ENCODE measurements around the gene TCHHL1.

TCHHL1 gene

DNA sequence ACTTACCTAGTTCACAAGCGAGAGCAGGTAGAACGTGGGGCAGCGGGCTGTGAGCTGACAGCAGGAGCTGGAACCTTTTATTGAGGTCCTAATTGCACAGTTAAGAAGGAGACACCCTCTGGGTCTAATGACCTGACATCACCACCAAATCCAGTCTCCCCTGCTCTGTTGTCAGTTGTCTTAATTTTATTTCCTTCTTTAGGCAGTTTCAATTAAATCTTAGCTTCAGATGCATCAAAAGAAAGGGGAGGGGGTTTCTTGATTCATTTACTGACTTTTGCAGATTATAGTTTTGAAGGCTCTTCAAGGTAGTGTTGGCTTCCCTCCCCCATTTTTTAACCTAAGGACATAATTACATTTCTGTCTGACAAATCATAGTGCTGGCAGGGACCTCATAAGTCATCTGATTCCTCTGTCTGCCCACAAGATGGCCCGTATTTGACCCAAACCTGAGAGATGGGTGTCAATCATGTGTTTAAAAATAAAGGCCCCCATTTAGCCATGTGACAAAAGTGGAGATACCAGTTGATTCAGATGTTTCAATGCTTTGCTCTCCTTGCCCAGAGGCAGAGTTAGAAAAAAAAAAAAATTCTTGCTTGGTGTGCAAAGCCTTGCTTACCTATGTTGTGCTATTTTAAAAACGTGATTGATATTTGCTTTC is at the start of gene TCHHL1:
Gene TCHHL1 (minus strand): TSS at position 51 of the 661 bp plus-strand sequence. CDS start 921 bp downstream, outside the sequence.
- DNase-seq: no peak

DNA sequence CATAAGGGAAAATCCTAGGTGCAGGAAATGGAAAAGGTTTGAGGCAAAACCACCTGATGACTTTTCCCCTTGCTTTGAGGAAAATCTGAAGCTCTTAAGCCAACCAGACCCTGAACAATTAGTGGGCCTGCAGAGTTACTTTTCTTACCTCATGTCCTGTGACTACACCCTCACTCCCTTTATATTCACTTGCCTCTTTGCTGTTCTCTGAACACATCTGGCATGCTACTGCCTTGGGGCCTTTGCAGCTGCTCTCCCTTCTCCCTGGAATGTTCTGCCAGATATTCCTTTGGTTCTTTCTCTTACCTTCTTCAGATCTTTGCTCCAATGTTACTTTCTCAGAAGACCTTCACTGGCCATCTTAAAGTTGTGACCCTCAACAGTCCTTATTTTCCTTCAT is 48.4 kb upstream of the TCHHL1 start:
- DNase-seq: no peak

DNA sequence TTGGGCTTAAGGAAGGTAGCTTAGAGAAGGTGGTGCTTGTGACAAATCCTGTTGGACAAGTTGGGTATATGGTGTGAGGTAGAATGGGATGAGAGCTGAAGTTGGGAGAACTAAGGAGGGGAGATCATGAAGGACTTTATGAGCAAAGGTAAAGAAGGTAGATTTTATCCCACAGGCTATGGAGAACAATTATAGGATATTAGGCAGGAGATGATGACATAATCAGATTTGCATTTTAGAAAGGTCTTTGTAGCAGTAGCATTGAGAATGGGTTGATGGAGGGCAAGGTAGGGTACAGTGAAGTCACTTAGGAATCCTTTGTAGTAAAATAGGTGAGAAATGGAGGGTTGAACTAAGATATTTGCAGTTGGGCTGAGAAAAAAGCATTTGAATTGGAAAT is 41.3 kb upstream of the TCHHL1 start:
- no peak for DNase-seq

DNA sequence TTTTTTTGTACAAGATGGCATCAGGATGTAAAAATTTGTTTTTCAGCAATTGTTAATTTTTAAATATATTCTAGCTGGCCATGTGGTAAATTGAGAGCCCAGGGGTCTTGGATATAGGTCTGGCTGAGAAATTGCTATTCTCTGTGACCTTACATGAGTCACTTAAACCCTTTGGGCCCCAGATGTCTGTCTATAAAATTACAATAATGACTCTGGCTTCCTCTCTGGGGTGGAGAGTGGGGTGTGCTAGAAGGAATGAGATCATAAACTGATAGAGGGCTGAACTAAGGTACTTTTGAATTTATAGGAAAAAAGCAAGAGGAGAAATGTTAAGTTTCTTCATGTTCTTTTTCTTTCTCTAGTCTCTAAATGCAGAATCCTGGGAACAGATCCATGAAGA is 38.8 kb upstream of the TCHHL1 start:
- DNase-seq: no peak

DNA sequence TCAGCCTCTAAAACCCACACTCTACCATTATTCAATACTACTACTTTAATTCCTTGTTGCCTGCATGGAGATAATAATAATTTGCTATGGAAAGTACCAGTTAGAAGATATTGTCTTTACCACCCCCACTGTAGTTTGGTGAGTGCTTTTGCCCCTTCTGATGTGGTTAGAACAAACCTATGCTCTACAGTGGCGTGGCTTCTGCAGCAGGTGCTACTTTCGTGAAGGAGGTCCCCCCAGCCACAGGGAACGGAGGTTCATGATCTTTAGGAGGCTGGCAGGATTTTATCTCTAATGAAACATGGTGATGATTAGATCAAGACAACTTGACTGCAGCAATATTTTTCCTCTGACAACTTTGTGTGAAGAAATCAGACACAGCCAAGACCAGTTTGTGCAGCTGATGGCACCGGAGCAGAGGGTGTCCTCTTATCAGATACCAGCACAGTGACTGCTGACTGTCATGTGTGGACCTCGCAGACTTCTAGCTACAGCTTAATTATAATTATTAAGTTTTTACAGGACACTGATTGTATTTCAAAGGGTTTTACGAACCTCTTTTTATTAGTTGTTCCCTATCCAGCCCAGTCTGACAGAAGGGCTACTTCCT is 37.1 kb upstream of the TCHHL1 start:
- no peak for DNase-seq

DNA sequence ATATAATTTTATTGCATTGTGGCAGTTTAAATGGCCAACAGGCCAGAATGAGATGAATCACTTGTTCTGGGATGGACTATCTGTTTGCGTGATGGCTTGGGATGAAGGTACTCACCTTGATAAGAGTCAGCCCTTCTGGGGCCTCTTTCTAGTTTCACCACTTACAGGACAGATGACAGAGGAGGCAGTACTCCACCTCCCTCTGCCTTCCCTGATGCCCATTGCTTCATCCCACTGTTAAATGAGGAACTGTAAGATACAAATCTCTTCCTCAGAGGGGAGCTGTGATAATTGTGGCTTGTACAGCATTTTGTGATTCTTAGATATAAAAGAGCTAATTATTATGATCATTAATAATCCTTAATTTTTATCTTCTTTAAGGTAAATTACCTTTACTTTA is 30.1 kb upstream of the TCHHL1 start:
- no peak for DNase-seq

DNA sequence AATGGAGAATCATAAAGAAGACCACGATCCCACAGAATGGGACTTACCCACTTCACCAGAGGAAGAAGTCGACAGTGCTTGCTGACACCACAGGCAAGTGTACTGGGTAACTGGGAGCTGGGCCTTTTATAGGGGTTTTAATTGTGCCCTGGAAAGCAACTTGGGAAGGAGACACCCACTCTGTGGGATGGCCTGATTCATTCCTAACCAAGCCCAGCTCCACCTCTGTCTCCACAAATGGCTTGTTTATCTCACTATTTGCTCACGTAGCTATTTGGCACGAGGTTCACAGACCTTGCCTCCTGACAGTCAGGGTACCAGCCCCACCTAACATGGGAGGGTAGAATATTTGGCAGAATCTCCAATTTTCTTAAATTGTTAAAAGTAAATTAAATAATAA is 26.5 kb upstream of the TCHHL1 start, which contains the start of gene TCHH:
Gene TCHH (minus strand): TSS at position 101 of the 400 bp plus-strand sequence. CDS start 1,364 bp downstream, outside the sequence.
- no peak for DNase-seq

DNA sequence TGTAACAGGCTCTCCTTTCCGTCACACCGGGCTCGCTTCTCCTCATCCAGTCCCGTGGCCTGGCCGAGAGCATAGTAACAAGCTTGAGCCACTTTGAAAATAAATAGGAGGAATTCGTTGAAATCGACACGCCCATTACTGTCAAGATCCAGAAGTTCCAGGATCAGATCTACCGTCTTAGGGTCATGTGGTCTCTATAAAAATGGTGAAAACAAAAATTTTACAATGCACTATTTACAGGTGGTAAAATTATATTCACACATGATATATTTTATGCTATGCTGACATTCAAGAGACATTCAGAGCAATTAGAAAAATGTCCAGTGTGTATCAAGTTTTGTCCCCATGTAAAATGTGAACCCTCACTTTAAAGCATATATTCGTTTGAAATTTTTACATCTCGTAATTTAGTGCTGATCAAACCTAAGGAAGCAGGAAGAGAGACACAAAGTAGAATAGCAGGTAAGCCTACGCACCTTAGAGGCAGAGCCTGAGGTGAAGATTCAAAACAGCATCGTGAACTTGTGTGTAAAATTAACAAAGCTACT is 24.1 kb upstream of the TCHHL1 start:
- DNase-seq: no peak

DNA sequence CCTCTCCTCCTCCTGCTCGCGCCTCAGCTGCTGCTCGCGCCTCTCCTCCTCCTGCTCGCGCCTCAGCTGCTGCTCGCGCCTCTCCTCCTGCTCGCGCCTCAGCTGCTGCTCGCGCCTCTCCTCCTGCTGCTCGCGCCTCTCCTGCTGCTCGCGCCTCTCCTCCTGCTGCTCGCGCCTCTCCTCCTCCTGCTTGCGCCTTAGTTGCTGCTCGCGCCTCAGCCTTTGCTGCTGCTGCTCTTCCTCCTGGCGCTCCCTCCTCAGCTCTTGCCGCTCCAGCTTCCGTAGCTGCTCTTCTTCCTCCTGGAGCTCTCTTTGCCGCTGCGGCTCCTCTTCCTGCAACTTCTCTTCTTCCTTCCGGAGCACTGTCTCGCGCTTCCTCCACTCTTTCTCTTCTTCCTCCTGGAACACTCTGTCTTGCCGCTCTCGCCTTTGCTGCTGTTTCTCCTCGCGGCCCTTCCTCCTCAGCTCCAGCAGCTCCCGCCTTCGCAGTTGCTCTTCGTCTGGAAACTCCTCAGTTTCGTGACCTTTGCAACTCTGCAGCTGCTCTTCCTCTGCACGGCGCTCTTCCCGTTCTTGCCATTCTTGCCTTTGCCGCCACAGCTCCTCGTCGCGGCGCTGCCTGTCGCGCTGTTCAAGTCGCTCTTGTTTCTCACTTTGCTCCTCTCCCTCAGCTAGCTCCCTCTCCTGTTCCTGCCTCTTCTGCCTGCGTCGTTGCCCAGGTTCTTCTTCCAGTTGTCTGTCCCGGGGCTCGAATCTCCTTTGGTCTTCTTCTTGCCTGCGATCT is 23.4 kb upstream of the TCHHL1 start:
- DNase-seq: peak; percentile 15

DNA sequence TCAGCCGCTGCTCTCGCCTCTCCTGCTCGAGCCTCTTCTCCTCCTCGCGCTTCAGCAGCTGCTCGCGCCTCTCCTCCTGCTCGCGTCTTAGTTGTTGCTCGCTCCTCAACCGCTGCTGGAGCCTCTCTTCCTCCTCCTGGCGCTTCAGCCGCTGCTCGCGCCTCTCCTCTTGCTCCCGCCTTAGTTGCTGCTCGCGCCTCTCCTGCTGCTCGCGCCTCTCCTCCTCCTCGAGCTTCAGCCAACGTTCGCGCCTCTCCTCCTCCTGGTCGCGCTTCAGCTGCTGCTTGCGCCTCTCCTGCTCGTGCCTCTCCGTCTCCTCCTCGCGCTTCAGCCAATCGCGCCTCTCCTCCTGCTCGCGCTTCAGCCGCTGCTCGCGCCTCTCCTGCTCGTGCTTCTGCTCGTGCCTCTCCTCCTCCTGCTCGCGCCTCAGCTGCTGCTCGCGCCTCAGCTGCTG is 22.7 kb upstream of the TCHHL1 start:
- DNase-seq: peak; percentile 86

DNA sequence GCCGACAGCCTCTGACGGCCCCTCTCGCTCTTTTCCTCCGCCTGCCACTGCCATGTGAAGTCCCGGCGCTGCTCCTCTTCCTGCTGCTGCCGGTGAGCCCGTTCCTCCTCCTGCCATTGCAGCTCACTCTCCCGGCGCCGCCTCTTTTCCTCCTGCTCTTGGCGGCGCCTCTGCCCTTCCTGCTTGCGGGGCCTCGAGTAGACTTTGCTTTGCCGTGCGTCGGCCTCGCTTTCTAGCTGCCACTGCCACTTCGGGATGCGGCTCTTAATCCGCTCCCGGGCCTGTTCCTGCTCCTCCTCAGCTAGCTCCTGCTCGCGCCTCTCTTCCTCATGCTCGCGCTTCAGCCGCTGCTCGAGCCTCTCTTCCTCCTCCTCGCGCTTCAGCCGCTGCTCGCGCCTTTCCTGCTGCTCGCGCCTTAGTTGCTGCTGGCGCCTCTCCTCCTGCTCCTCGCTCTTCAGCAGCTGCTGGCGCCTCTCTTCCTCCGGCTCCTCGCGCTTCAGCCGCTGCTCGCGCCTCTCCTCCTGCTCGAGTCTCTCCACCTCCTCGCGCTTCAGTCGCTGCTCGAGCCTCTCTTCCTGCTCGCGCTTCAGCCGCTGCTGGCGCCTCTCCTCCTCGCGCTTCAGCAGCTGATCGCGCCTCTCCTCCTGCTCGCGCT is 22.1 kb upstream of the TCHHL1 start:
- DNase-seq: peak; percentile 86

DNA sequence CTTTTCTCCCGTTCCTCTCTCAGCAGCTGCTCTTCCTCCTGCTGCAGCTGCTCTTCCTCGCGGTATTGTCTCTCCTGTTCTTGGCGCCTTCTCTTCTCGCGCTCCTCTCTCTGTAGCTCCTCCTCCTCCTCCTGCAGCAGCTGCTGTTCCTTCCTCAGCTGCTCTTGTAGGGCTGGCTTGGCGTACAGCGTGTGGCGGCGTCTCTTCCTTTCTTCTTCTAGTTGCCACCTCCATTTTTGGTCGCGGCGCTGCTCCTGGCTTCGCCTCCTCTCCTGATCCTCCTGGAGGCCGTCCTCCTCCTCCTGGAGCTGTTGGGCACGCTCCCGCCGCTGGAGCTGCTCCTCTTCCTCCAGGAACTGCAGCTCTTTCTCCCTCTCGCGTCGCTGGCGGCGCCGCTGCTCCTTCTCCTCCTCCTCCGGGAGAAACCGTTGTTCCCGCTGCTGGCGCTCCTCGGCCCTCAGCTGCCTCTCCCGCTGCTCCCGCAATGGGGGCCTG is 21.5 kb upstream of the TCHHL1 start:
- DNase-seq: no peak

DNA sequence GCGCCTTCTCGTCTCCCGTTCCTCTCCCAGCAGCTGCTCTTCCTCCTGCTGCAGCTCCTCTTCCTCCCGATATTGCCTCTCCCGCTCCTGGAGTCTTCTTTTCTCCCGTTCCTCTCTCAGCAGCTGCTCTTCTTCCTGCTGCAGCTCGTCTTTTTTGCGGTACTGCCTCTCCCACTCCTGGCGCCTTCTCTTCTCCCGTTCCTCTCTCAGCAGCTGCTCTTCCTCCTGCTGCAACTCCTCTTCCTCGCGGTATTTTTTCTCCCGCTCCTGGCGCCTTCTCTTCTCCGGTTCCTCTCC is 21.1 kb upstream of the TCHHL1 start:
- DNase-seq: no peak

DNA sequence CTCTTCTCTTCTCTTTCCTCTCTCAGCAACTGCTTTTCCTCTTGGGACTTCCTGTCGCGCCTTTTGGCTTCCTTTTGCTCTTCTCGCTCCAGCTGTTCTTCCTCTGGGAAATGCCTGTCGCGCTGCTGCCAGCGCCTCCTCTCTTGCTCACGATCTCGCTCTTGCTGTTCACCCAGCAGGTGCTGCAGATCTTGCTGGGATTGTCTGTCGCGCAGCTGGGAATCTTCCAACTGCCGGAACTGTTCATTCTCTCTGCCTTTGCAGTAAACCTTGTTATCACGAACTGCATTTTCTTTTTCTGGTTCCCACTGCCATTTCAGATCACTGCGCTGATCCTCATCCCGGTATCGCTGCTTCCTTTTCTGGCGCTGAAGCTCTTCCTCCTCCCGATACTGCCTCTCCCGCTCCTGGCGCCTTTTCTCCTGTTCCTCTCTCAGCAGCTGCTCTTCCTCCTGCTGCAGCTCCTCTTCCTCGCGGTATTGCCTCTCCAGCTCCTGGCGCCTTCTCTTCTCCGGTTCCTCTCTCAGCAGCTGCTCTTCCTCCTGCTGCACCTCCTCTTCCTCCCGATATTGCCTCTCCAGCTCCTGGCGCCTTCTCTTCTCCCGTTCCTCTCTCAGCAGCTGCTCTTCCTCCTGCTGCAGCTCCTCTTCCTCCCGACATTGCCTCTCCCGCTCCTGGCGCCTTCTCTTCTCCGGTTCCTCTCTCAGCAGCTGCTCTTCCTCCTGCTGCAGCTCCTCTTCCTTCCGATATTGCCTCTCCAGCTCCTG is 20.6 kb upstream of the TCHHL1 start:
- no peak for DNase-seq

DNA sequence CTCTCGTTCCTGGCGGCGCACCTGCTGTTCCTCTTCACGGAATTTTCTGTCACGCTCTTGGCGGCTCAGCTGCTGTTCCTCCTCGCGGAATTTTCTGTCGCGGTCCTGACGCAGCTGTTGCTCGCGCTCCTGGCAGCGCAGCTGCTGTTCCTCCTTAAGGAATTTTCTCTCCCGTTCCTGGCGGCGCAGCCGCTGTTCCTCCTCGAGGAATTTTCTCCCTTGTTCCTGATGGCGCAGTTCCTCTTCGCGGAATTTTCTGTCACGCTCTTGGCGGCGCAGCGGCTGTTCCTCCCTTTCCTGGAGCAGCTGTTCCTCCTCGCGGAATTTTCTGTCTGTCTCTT is 20.0 kb upstream of the TCHHL1 start:
- DNase-seq: no peak

DNA sequence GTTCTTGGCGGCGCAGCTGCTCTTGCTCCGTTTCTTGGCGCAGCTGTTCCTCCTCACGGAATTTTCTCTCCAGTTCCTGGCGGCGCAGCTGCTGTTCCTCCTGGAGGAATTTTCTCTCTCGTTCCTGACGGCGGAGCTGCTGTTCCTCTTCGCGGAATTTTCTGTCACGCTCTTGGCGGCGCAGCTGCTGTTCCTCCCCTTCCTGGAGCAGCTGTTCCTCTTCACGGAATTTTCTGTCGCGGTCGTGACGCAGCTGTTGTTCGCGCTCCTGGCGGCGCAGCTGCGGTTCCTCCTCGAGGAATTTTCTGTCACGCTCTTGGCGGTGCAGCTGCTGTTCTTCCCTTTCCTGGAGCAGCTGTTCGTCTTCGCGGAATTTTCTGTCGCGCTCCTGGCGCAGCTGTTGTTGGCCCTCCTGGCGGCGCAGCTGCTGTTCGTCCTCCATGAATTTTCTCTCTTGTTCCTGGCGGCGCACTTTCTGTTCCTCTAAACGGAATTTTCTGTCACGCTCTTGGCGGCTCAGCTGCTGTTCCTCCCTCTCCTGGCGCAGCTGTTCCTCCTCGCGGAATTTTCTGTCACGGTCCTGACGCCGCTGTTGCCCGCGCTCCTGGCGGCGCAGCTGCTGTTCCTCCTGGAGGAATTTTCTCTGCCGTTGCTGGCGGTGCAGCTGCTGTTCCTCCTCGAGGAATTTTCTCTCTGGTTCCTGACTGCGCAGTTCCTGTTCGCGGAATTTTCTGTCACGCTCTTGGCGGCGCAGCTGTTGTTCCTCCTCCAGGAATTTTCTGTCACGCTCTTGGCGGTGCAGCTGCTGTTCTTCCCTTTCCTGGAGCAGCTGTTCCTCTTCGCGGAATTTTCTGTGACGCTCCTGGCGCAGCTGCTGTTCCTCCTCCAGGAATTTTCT is 19.4 kb upstream of the TCHHL1 start:
- DNase-seq: no peak

DNA sequence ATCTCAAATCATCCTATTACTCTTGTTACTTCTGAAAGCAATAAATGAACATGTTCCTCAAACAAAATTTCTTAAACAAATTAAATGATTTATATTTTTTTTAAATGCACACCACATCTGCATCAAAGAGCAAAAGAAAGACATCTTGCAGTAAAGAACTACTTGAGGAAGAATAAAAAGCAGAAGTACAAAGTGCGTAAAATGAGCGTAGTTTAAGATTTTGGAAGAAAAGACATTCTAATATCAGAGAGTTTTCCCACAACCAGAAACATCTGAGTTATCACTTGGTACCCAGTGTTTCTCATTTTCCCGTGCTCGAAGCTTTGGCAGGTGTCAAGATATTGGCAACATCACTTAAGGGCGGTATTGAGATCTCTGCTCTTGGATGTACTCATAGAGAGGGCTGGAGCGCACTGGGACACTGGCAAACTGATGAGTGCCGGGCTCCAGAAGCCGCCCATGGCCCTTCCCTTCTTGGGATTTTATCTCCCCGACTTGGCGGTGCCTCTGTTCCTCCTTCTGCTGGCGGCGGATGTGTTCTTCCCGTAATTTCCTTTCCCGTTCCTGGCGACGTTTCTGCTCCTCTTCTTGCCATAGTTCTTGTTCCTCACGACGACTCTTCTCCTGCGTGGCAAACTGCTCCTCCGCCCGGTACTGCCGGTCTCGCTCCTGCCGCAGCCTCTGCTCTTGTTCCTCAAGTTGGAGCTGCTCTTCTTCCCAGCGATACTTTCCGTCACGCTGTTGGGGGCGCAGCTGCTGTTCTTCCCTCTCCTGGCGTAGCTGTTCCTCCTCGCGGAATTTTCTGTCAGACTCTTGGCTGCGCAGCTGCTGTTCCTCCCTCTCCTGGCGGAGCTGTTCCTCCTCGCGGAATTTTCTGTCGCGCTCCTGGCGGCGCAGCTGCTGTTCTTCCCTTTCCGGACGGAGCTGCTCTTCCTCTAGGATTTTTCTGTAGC is 18.4 kb upstream of the TCHHL1 start:
- no peak for DNase-seq

DNA sequence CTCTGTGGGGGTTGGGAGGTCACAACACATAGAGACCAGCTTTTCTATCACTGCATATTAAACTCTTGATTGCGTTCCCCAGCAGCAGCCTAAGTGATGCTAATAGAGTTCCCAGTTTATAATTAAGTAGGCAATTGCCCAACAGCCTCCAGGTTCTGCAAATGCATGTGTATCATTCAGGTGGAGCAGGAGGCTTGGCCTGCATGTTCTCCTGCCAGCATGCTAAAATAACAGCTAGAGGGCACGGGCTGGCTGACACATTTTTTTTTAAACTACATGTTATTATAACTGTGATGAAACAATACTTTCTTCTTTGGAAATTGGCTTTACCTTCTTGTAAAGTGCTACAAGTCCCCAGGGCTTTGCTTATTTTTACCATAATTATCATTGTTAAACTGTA is 16.0 kb upstream of the TCHHL1 start:
- DNase-seq: no peak

DNA sequence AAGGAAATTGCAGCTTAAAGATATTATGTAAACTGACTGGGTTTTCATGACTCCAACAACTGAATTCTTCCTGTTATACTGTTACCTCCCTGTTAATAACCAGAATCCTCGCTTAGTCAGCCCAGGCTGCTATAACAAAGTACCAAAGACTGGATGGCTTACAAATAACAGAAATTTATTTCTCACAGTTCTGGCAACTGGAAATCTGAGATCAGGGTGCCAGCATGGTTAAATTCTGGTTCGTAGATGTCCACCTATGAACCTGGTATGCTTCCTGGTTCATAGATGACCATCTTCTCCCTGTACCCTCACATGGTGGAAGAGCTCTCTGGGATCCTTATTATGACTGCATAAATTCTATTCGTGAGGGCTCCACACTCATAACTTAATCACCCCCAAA is 8.1 kb upstream of the TCHHL1 start:
- DNase-seq: no peak

DNA sequence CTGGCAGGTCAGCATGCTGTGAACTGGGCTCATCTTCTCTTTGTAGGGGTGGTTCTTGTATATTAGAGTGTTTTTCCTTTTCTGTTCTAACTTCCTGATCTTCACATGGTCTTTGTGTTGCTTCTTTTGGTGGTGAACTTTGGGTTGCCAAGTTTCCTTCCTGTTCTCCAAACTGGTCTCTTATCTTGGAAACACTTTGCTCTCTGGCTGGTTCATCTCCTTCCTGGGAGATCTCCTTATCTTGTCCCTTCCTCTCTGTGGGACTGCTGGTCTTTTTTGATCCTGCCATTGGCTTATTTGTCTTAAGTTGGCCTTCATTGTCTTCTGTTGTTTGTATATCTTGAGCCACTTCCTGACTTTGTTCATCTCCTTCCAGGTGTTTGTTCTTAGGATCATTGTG is 2.1 kb downstream of the TCHHL1 start:
- no peak for DNase-seq

All from DMS 273 treated with DMSO at 0.1 percent for 48 hours (cell line).